ENCODE results near the gene CTXND1. TPM values are rescaled to one million over a fixed set of nuclear protein-coding genes. Genes with fewer than 3 reads are reported as not detected.

CTXND1 gene
- total RNA-seq, 2 experiments from 2014 or later = not detected

GRCh38 chr15:80208758-80209734 is 43.0 kb downstream of the CTXND1 start:
- no peaks in the 10 kb centered on the region for H3K79me2 ChIP-seq (ENCODE audit: insufficient read depth, low read depth, low read length)
- H3K27ac ChIP-seq (ENCODE audit: low read depth, low read length, poor library complexity, severe bottlenecking) = no peak overlapping the region
- H4K20me1 ChIP-seq (ENCODE audit: insufficient read depth, low read length) = no peaks in the 10 kb centered on the region
- no peak overlapping the region for H3K4me2 ChIP-seq (ENCODE audit: low read length)
- no peaks in the 10 kb centered on the region for H3K9me3 ChIP-seq (ENCODE audit: low read length)
- no peak overlapping the region for H3K4me3 ChIP-seq (ENCODE audit: low read depth, low read length, poor library complexity, severe bottlenecking)
- peaks cover 7% of the 10 kb centered on the region for H3K4me1 ChIP-seq (ENCODE audit: insufficient read depth, low read length, poor library complexity, severe bottlenecking)
- no peaks in the 10 kb centered on the region for H3K9me2 ChIP-seq (ENCODE audit: insufficient read depth, low read length)
- POLR2A ChIA-PET = no interaction called here
- intact Hi-C loops (cut with micrococcal nuclease; ENCODE audit: unreplicated experiment) = no loop called here
- TF ChIP-seq CTCF (conservative IDR thresholded peaks at IDR 0.05; ENCODE audit: low read length) = no peak
- CTCF ChIA-PET (ENCODE audit: unreplicated experiment) = no interaction called here
- no TSS peak for BruUV-seq (replicated peaks)
- no peaks in the 10 kb centered on the region for H3K36me3 ChIP-seq (ENCODE audit: insufficient read depth, low read length)
- no peak for DNase-seq (ENCODE audit: low spot score)
- no peak overlapping the region for H2AFZ ChIP-seq (ENCODE audit: low read length)

- H3K4me1 ChIP-seq (ENCODE audit: insufficient read depth, low read length, poor library complexity, severe bottlenecking) = peaks cover 7% of the 10 kb centered on the region
- H3K27ac ChIP-seq (ENCODE audit: low read depth, low read length, poor library complexity, severe bottlenecking) = no peak overlapping the region
- no peak for DNase-seq (ENCODE audit: low spot score)
- H2AFZ ChIP-seq (ENCODE audit: low read length) = no peak overlapping the region
- no peaks in the 10 kb centered on the region for H3K9me3 ChIP-seq (ENCODE audit: low read length)
- H3K4me3 ChIP-seq (ENCODE audit: low read depth, low read length, poor library complexity, severe bottlenecking) = no peak overlapping the region
- H3K36me3 ChIP-seq (ENCODE audit: insufficient read depth, low read length) = no peaks in the 10 kb centered on the region
- H3K79me2 ChIP-seq (ENCODE audit: insufficient read depth, low read depth, low read length) = no peaks in the 10 kb centered on the region
- intact Hi-C loops (cut with micrococcal nuclease; ENCODE audit: unreplicated experiment) = no loop called here
- H3K4me2 ChIP-seq (ENCODE audit: low read length) = no peak overlapping the region
- TF ChIP-seq EZH2phosphoT487 (IDR thresholded peaks at IDR 0.05; ENCODE audit: borderline replicate concordance, low read depth, low read length) = no peak
- H4K20me1 ChIP-seq (ENCODE audit: insufficient read depth, low read length) = no peaks in the 10 kb centered on the region
- no TSS peak for BruUV-seq (replicated peaks)
- ChIA-PET POLR2A (no interaction called here), CTCF (ENCODE audit: unreplicated experiment) (no interaction called here)
- H3K9me2 ChIP-seq (ENCODE audit: insufficient read depth, low read length) = no peaks in the 10 kb centered on the region
These were observed 44.1 kb downstream of the CTXND1 start for GRCh38 chr15:80207887-80208286.

GRCh38 chr15:80204231-80204630 is 47.8 kb downstream of the CTXND1 start:
- ChIA-PET CTCF (ENCODE audit: unreplicated experiment) (no interaction called here), POLR2A (no interaction called here)
- Histone ChIP-seq H3K27ac (ENCODE audit: low read depth, low read length, poor library complexity, severe bottlenecking) (no peak overlapping the region), H3K4me1 (ENCODE audit: insufficient read depth, low read length, poor library complexity, severe bottlenecking) (no peaks in the 10 kb centered on the region), H3K9me2 (ENCODE audit: insufficient read depth, low read length) (no peaks in the 10 kb centered on the region), H3K79me2 (ENCODE audit: insufficient read depth, low read depth, low read length) (no peaks in the 10 kb centered on the region), H3K36me3 (ENCODE audit: insufficient read depth, low read length) (no peaks in the 10 kb centered on the region), H3K4me2 (ENCODE audit: low read length) (no peak overlapping the region), H4K20me1 (ENCODE audit: insufficient read depth, low read length) (no peaks in the 10 kb centered on the region), H3K9me3 (ENCODE audit: low read length) (no peaks in the 10 kb centered on the region), H3K4me3 (ENCODE audit: low read depth, low read length, poor library complexity, severe bottlenecking) (no peak overlapping the region), H2AFZ (ENCODE audit: low read length) (no peak overlapping the region)
- TF ChIP-seq EZH2phosphoT487 (IDR thresholded peaks at IDR 0.05; ENCODE audit: borderline replicate concordance, low read depth, low read length) = no peak
- TF ChIP-seq CTCF (conservative IDR thresholded peaks at IDR 0.05; ENCODE audit: low read length) = no peak
- intact Hi-C loops (cut with micrococcal nuclease; ENCODE audit: unreplicated experiment) = no loop called here
- no TSS peak for BruUV-seq (replicated peaks)
- DNase-seq (ENCODE audit: low spot score) = no peak

Measured in OCI-LY7 (cell line).